ENCODE measurements around the gene NDUFB2. TPM values are rescaled to one million over a fixed set of nuclear protein-coding genes. Genes with fewer than 3 reads are reported as not detected.

Gene NDUFB2
- total and polyA plus RNA-seq, 3 donors from 2014 or later: 180 to 292 (median 187) TPM

GRCh38 chr7:140671966-140672365 is 24.5 kb upstream of the NDUFB2 start:
- WGBS, 2 donors: 35 to 63% methylated on average over 8 to 15 of the region's 15 CpGs
- Histone ChIP-seq H3K27me3 (no peaks in the 10 kb centered on the region), H3K36me3 (ENCODE audit: low read depth, missing control alignments) (no peaks in the 10 kb centered on the region), H3K4me1 (no peaks in the 10 kb centered on the region), H3K27ac (no peak overlapping the region), H3K4me3 (no peak overlapping the region), H3K9me3 (no peaks in the 10 kb centered on the region)
- TF ChIP-seq CTCF (IDR thresholded peaks at IDR 0.05) (no peak), POLR2A (IDR thresholded peaks at IDR 0.05) (no peak)
- DNase-seq: no peak
- intact Hi-C loops (cut with DNase I; ENCODE audit: low total_unique reads): no loop called here

- 1% methylated on average over 13 to 20 of the region's 41 CpGs for WGBS, 2 donors
- H3K4me3 ChIP-seq: peak within 1 kb of the TSS; percentile 77 to 83
- DNase-seq: peak; percentile 70
- H3K36me3 ChIP-seq (ENCODE audit: low read depth, missing control alignments): no peaks in the 10 kb centered on the region
- H3K4me1 ChIP-seq: no peaks in the 10 kb centered on the region
- no peaks in the 10 kb centered on the region for H3K27me3 ChIP-seq
- peak within 1 kb of the TSS; percentile 72 to 82 for H3K27ac ChIP-seq
- no peaks in the 10 kb centered on the region for H3K9me3 ChIP-seq
- intact Hi-C loops (cut with DNase I; ENCODE audit: low total_unique reads): no loop called here
- TF ChIP-seq CTCF (IDR thresholded peaks at IDR 0.05): no peak
- TF ChIP-seq POLR2A (IDR thresholded peaks at IDR 0.05): no peak
These were observed 24.0 kb upstream of the NDUFB2 start, which contains the start of gene ADCK2 for GRCh38 chr7:140672382-140673062. Gene ADCK2, plus strand, starts transcription at chr7:140672945. Its CDS starts 386 bp downstream, at chr7:140673331.

- Histone ChIP-seq H3K4me3 (peak overlapping the region; percentile 77 to 83), H3K9me3 (no peaks in the 10 kb centered on the region), H3K4me1 (no peaks in the 10 kb centered on the region), H3K27ac (peak overlapping the region; percentile 72 to 82), H3K36me3 (ENCODE audit: low read depth, missing control alignments) (no peaks in the 10 kb centered on the region), H3K27me3 (no peaks in the 10 kb centered on the region)
- DNase-seq: peak; percentile 35
- TF ChIP-seq POLR2A (IDR thresholded peaks at IDR 0.05): no peak
- WGBS, 2 donors: 0 to 1% methylated on average over 21 to 31 of the region's 72 CpGs
- intact Hi-C loops (cut with DNase I; ENCODE audit: low total_unique reads): no loop called here
These were observed 23.3 kb upstream of the NDUFB2 start for GRCh38 chr7:140673063-140673773.

- Histone ChIP-seq H3K27ac (peak overlapping the region; percentile 72 to 82), H3K9me3 (no peaks in the 10 kb centered on the region), H3K4me3 (peak overlapping the region; percentile 77 to 83), H3K27me3 (no peaks in the 10 kb centered on the region), H3K36me3 (ENCODE audit: low read depth, missing control alignments) (no peaks in the 10 kb centered on the region), H3K4me1 (no peaks in the 10 kb centered on the region)
- no peak for DNase-seq
- TF ChIP-seq POLR2A (IDR thresholded peaks at IDR 0.05) (no peak), CTCF (IDR thresholded peaks at IDR 0.05) (no peak)
- 10 to 20% methylated on average over 2 to 18 of the region's 18 CpGs for WGBS, 2 donors
- intact Hi-C loops (cut with DNase I; ENCODE audit: low total_unique reads): no loop called here
These were observed 22.7 kb upstream of the NDUFB2 start for GRCh38 chr7:140673774-140674155.

GRCh38 chr7:140674356-140674800 is 22.1 kb upstream of the NDUFB2 start:
- Histone ChIP-seq H3K27me3 (no peaks in the 10 kb centered on the region), H3K9me3 (no peaks in the 10 kb centered on the region), H3K27ac (no peak overlapping the region), H3K36me3 (ENCODE audit: low read depth, missing control alignments) (no peaks in the 10 kb centered on the region), H3K4me1 (no peaks in the 10 kb centered on the region), H3K4me3 (no peak overlapping the region)
- intact Hi-C loops (cut with DNase I; ENCODE audit: low total_unique reads): no loop called here
- TF ChIP-seq POLR2A (IDR thresholded peaks at IDR 0.05) (no peak), CTCF (IDR thresholded peaks at IDR 0.05) (no peak)
- 70 to 81% methylated on average over 5 of the region's 5 CpGs for WGBS, 2 donors
- DNase-seq: no peak

Data from testis (tissue), 3 donors.